HEK293 (cell line): ENCODE data around the gene SPDYE3.
"Not testable (repeated sequence)": the region's sequence is repeated elsewhere in the genome, so short reads cannot be mapped to it uniquely, and the experiment has no call there.

Experiments
- CTCF ChIA-PET: fragments of 350-600 bp; formaldehyde crosslinking; extraction: SDS; loops from one replicate; lab custom pipeline; 2021; ENCODE audit warnings: antibody characterized with exemption; lab: Yijun Ruan, JAX
- POLR2A ChIA-PET: fragments of 300-600 bp; formaldehyde crosslinking; extraction: SDS; loops from one replicate; lab custom pipeline; 2020; ENCODE audit warnings: antibody characterized with exemption, inconsistent platforms; lab: Yijun Ruan, JAX
- H3K27ac ChIP-seq: fragments of 200-500 bp; sonication (Bioruptor generic); 2 replicates; pipeline ENCODE4 v1.5.1; 2014; ENCODE audit warnings: low read depth, low read length, control low read depth, inconsistent platforms; ENCODE audit errors: extremely low read depth
- H3K36me3 ChIP-seq, 2 experiments: fragments of 200-500 bp in 1 of 2; sonication (Bioruptor generic) in 1 of 2; 1 replicate in 1 of 2; 2 replicates in 1 of 2; pipeline ENCODE4 v1.5.1; 2014 to 2017; ENCODE audit warnings: inconsistent platforms in 2 of 2, low read length in 2 of 2; ENCODE audit not compliant: control insufficient read depth in 2 of 2, insufficient read depth in 1 of 2
- H3K4me1 ChIP-seq: fragments of 200-500 bp; sonication (Bioruptor generic); 2 replicates; pipeline ENCODE4 v1.5.1; 2014; ENCODE audit warnings: mild to moderate bottlenecking, low read length, inconsistent platforms; ENCODE audit not compliant: control insufficient read depth, insufficient read depth
- H3K4me3 ChIP-seq: 2 replicates; pipeline ENCODE4 v1.5.1; 2011; ENCODE audit warnings: low read depth, mild to moderate bottlenecking, control low read depth, low read length, moderate library complexity
- H3K9me3 ChIP-seq: fragments of 200-500 bp; sonication (Bioruptor generic); 2 replicates; pipeline ENCODE4 v1.5.1; 2014; ENCODE audit warnings: low read depth, low read length, inconsistent platforms; ENCODE audit not compliant: control insufficient read depth, insufficient read depth
- FEZF1 ChIP-seq: fragments of 450-650 bp; formaldehyde crosslinking; IDR thresholded peaks from 2 replicates; pipeline ENCODE4 v1.5.1; 2016; ENCODE audit warnings: missing biosample characterization, missing genetic modification characterization
- KLF8 ChIP-seq: fragments of 450-650 bp; formaldehyde crosslinking; IDR thresholded peaks from 2 replicates; pipeline ENCODE4 v1.5.1; 2016; ENCODE audit warnings: missing biosample characterization, missing genetic modification characterization
- KLF9 ChIP-seq: fragments of 450-650 bp; formaldehyde crosslinking; IDR thresholded peaks from 2 replicates; pipeline ENCODE4 v1.5.1; 2016; ENCODE audit warnings: missing biosample characterization, missing genetic modification characterization, low read depth
- PRDM1 ChIP-seq: fragments of 450-650 bp; formaldehyde crosslinking; IDR thresholded peaks from 2 replicates; pipeline ENCODE4; 2016; ENCODE audit warnings: missing biosample characterization, missing genetic modification characterization
- PRDM10 ChIP-seq: fragments of 450-650 bp; formaldehyde crosslinking; IDR thresholded peaks from 2 replicates; pipeline ENCODE4 v1.5.1; 2016; ENCODE audit warnings: missing biosample characterization, missing genetic modification characterization
- ZBTB10 ChIP-seq: fragments of 450-650 bp; formaldehyde crosslinking; IDR thresholded peaks from 2 replicates; pipeline ENCODE4 v1.5.1; 2016; ENCODE audit warnings: missing biosample characterization, missing genetic modification characterization
- ZBTB20 ChIP-seq: fragments of 450-650 bp; formaldehyde crosslinking; IDR thresholded peaks from 2 replicates; pipeline ENCODE4 v1.5.1; 2016; ENCODE audit warnings: missing biosample characterization, missing genetic modification characterization
- ZBTB21 ChIP-seq: fragments of 450-650 bp; formaldehyde crosslinking; IDR thresholded peaks from 2 replicates; pipeline ENCODE4 v1.5.1; 2017; ENCODE audit warnings: missing biosample characterization, missing genetic modification characterization
- ZBTB48 ChIP-seq: fragments of 450-650 bp; formaldehyde crosslinking; IDR thresholded peaks from 2 replicates; pipeline ENCODE4 v1.5.1; 2016; ENCODE audit warnings: missing biosample characterization, missing genetic modification characterization
- ZEB2 ChIP-seq: fragments of 450-650 bp; formaldehyde crosslinking; IDR thresholded peaks from 2 replicates; pipeline ENCODE4 v1.5.1; 2016; ENCODE audit warnings: missing biosample characterization, missing genetic modification characterization
- ZFHX2 ChIP-seq: fragments of 450-650 bp; formaldehyde crosslinking; conservative IDR thresholded peaks from 2 replicates; pipeline ENCODE4 v1.5.1; 2016; ENCODE audit warnings: missing biosample characterization, missing genetic modification characterization
- ZNF2 ChIP-seq: fragments of 450-650 bp; formaldehyde crosslinking; IDR thresholded peaks from 2 replicates; pipeline ENCODE4 v1.5.1; 2016; ENCODE audit warnings: missing biosample characterization, missing genetic modification characterization
- ZNF391 ChIP-seq: fragments of 450-650 bp; formaldehyde crosslinking; IDR thresholded peaks from 2 replicates; pipeline ENCODE4 v1.5.1; 2016; ENCODE audit warnings: low read depth, missing biosample characterization, missing genetic modification characterization, borderline replicate concordance
- ZNF501 ChIP-seq: fragments of 450-650 bp; formaldehyde crosslinking; IDR thresholded peaks from 2 replicates; pipeline ENCODE4 v1.5.1; 2016; ENCODE audit warnings: missing biosample characterization, missing genetic modification characterization
- ZNF629 ChIP-seq: fragments of 450-650 bp; formaldehyde crosslinking; IDR thresholded peaks from 2 replicates; pipeline ENCODE4 v1.5.1; 2017; ENCODE audit warnings: missing biosample characterization, missing genetic modification characterization
- ZNF660 ChIP-seq: fragments of 450-650 bp; IDR thresholded peaks from 2 replicates; pipeline ENCODE4 v1.5.1; 2018; ENCODE audit warnings: missing biosample characterization, mild to moderate bottlenecking, missing genetic modification characterization
- ZNF677 ChIP-seq: fragments of 450-650 bp; IDR thresholded peaks from 2 replicates; pipeline ENCODE4 v1.5.0; 2018; ENCODE audit warnings: missing biosample characterization, mild to moderate bottlenecking, missing genetic modification characterization, moderate library complexity
- ZNF692 ChIP-seq: fragments of 450-650 bp; formaldehyde crosslinking; IDR thresholded peaks from 2 replicates; pipeline ENCODE4 v1.5.1; 2016; ENCODE audit warnings: missing biosample characterization, missing genetic modification characterization
- ZXDB ChIP-seq: fragments of 450-650 bp; formaldehyde crosslinking; IDR thresholded peaks from 2 replicates; pipeline ENCODE4 v1.5.1; 2016; ENCODE audit warnings: missing biosample characterization, missing genetic modification characterization

SPDYE3 gene

GRCh38 chr7:100335566-100336466, 28.3 kb downstream of the SPDYE3 start (continued):
- peak; percentile 64; the same call in 1 of the 2 replicates for TF ChIP-seq ZBTB10 (tag by site-specific recombination)
- peak; percentile 86; the same call in 1 of the 2 replicates for TF ChIP-seq ZNF391
- TF ChIP-seq ZNF2 (tag by site-specific recombination), result peak; percentile 81
- TF ChIP-seq FEZF1 (tag by site-specific recombination), result peak; percentile 82
- peak; percentile 96 for TF ChIP-seq ZXDB (tag by site-specific recombination)
- peak; percentile 98 for TF ChIP-seq ZEB2
- TF ChIP-seq ZFHX2 (tag by site-specific recombination), result peak; percentile 54
- peak; percentile 100 for TF ChIP-seq ZBTB20
- TF ChIP-seq ZNF692 (tag by site-specific recombination), result peak; percentile 50; the same call in 1 of the 2 replicates
- peak; percentile 57 for TF ChIP-seq KLF9 (tag by site-specific recombination)
- TF ChIP-seq ZBTB21 (tag by site-specific recombination), result peak; percentile 89
- peak; percentile 42; the same call in 1 of the 2 replicates for TF ChIP-seq ZNF660 (tag by site-specific recombination)
- 0 out of 2 replicates have a peak, but pooled peaks have one; percentile 17 for TF ChIP-seq ZNF677 (tag by site-specific recombination)
- peak; percentile 59; the same call in 1 of the 2 replicates for TF ChIP-seq ZBTB48 (tag by site-specific recombination)
- peak; percentile 89 for TF ChIP-seq KLF8
- peak; percentile 96 for TF ChIP-seq ZNF629 (tag by site-specific recombination)
- TF ChIP-seq PRDM10, result peak; percentile 62; the same call in 1 of the 2 replicates
- TF ChIP-seq ZNF501 (tag by site-specific recombination), result peak; percentile 97
- TF ChIP-seq, all 188 proteins: peak for 61; not testable (repeated sequence) for 127

- H3K27ac ChIP-seq, H3K4me1 ChIP-seq, H3K9me3 ChIP-seq, POLR2A ChIA-PET, H3K4me3 ChIP-seq: not testable (repeated sequence)
- TF ChIP-seq PRDM1 (tag by site-specific recombination), result peak; percentile 45; the same call in 1 of the 2 replicates
- H3K36me3 ChIP-seq, result peaks cover 3 to 24% of the 10 kb centered on the region in 2 experiments
- CTCF ChIA-PET, result interaction anchor here (0.7 kb wide), 1 partner anchor 96 kb away, joined by 7 read pairs; no protein-coding TSS in a partner anchor
These were observed 30.7 kb downstream of the SPDYE3 start for GRCh38 chr7:100338083-100338696.

GRCh38 chr7:100341286-100341685, 33.8 kb downstream of the SPDYE3 start:
- CTCF ChIA-PET, H3K27ac ChIP-seq, H3K9me3 ChIP-seq, POLR2A ChIA-PET, H3K4me3 ChIP-seq, H3K4me1 ChIP-seq: not testable (repeated sequence)
- H3K36me3 ChIP-seq, result peaks cover 12 to 32% of the 10 kb centered on the region in 2 experiments
